ENCODE measurements around the gene CACNA1E.

- TF ChIP-seq PHB2 (IDR thresholded peaks at IDR 0.05; ENCODE audit: partially characterized antibody), result no peak
- no peak for TF ChIP-seq FOXJ3 (CRISPR knock-in tag; IDR thresholded peaks at IDR 0.05; ENCODE audit: borderline replicate concordance)
- no peak for TF ChIP-seq EZH2 (conservative IDR thresholded peaks at IDR 0.05; ENCODE audit: low read depth, low read length)
- TF ChIP-seq PATZ1 (CRISPR knock-in tag; IDR thresholded peaks at IDR 0.05), result no peak
- TF ChIP-seq ZBTB25 (CRISPR knock-in tag; IDR thresholded peaks at IDR 0.05), result no peak
- TF ChIP-seq CTCF (CRISPR knock-in tag; IDR thresholded peaks at IDR 0.05), result no peak
- no peak for TF ChIP-seq ARID3A (IDR thresholded peaks at IDR 0.05; ENCODE audit: low read depth, low read length)
- no peak for TF ChIP-seq CREBL2 (CRISPR knock-in tag; IDR thresholded peaks at IDR 0.05; ENCODE audit: borderline replicate concordance)
- TF ChIP-seq SIX1 (CRISPR knock-in tag; IDR thresholded peaks at IDR 0.05; ENCODE audit: borderline replicate concordance), result no peak
- TF ChIP-seq ZNF317 (CRISPR knock-in tag; IDR thresholded peaks at IDR 0.05), result no peak
- no peak for TF ChIP-seq CEBPB (IDR thresholded peaks at IDR 0.05; ENCODE audit: borderline replicate concordance, low read depth, low read length)
- TF ChIP-seq TEAD3 (CRISPR knock-in tag; optimal IDR thresholded peaks at IDR 0.05; ENCODE audit: borderline replicate concordance), result no peak
These were observed 67.9 kb downstream of the CACNA1E start for GRCh38 chr1:181551249-181551648.

Data from HepG2 (cell line).